Skin of body (tissue), 2 donors: Measurements from ENCODE around the gene MCF2L. TPM values are rescaled to one million over a fixed set of nuclear protein-coding genes. Genes with fewer than 3 reads are reported as not detected.

ENCODE experiments used
- DNase-seq: peaks from one replicate; lab custom pipeline; 2025; lab: John Stamatoyannopoulos, UW
- total RNA-seq: library from RNA; depleted of rRNA; stranded (reverse); fragments of >200 nt; gene quantifications from one replicate; pipeline ENCODE4 v1.2.3, GENCODE V29; 2014

MCF2L gene
- total RNA-seq, 1 donor from 2014 or later: 23.9 TPM

DNA sequence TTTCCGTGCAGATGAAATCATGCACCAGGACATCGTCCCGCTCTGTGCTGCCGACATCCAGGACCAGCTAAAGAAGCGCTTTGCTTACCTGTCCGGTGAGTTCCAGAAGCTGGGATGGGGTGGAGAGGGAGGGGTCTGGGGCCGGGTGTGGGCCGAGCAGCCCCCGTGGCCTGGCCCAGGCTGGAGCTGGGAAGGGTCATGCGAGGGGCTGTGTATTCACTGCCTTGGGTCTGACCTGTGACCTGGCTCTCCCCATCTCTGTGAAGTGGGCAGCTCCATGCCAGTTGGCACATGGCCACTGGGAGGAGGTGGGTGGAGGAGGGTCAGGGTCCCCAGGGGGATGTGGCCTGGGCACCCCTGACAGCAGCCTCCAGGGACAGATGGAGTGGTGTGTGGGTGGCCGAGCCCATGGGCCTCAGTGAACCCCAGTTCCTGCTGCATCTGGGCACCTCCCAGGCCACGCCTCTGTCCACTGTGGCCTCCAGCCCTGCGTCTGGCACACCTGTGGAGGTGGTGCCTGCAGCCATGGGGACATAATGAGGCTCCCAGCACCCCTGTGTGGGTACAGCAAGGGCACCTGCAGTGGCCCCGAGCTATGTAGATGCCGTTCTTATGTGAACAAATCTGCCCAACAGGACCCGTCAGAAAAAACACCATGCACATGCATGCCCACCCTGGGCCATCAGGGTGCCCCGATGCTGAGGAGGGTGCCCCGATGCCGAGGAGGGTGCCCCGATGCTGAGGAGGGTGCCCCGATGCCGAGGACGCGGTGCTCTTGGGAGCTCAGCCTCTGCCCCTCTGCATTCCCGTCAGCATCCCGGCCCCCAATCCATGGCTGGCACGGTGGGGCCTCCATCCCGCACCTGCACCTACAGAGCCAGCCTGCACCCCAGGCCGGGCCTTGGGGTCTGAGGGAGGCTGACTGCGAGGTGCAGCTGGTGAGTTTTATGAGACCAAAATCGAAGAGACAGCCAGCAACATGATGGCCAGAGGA is 46.0 kb downstream of the MCF2L start:
- no peak for DNase-seq

DNA sequence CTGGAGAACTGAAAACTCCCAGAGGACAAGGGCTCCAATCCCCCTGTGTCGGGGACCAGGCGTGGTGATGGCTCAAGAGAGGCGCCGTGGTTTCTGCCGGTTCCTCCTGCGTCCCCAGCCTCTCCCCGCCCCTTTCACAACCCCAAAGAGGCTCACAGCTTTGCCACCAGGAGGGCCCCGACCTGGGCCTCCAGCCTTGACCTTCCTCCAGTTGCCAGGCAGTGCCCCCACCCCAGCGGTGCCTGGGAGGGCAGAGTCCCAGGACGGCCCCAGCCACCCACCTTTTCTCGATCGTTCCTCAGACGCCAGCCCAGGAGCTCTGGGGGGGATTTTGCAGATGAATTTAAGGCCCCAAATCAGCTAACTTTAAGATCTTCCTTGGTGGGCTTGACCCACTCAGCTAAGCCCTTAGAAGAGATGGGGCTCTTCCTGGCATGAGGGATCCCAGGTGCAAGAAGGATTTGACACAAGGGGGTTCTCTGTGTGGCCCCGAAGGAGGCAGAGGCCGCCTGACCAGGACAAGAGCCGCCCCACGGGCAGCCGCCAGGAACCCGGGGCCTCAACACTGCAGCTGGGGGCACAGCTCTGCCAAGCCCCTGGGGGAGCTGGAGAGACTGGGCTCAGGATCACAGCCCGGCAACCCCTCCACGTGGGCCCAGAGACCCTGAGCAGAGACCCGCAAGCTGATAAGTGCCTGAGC is 47.0 kb downstream of the MCF2L start:
- DNase-seq: no peak

DNA sequence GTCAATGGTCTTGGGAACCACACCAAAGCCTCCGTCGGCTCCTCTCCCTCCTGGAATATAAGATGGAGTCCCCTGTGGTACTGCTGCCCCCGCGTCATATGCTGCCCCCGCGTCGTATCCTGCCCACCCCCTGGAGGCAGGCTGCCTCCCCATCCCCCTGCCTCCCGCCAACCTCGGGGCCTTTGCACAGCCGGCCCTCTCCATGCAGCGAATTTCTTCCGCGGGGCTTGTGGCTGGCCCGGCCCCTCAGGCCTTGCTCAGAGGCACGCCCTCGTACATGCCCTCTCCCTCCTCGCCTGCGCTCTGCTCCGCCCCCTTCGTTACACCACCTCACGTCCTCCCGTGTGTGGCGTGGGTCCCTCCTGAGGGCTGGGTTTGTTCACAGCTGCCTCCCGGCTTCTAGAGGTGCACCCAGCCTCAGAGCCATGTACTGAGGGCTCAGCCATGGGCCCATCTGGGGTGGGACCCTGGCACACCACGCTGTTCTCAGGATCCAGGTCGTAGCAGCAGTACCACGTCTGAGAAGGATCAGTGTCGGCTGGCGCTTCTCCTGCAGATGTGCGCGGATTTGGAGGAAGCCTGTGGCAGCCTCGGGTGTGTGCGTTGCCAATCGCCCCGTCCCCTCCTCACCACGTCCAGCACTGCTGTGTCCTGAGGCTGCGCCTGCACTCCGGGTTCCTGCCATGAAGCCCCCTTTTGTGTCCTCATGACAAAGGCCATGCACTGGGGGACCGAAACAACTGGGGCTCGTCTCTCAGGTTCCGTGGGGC is 47.7 kb downstream of the MCF2L start:
- no peak for DNase-seq

DNA sequence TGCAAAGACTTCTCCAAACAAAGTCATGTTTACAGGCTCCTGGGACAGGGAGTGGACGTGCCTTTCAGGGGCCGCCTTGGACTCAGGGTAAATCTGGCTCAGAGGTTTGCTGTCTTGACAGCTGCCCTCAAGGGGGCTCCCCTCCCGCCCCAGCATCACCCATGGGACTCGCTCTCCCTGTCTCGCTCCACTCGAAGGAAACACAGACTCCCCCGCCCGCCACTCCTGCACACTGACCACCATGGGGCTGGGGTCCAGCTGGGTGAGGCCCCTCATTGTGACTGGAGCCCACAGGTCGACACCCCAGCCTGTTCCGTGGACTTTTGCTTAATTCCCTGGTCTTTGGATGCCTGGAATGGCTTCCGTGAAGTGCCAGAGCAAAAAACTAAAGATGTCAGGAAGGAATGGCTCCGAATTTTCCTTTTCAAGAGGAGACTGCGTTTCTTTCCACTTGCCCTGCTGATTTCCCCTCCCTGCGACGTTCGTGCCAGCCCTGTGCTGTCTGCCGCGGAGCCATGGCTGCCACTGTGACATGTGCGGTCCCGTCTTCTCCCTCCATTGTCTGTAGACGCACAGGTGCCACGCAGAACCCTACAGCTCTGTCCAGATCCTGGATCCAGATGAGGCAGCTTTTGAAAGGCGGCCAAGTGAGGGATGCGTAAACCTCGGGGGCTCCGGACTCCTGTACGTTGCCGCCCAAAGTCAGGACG is 48.6 kb downstream of the MCF2L start:
- no peak for DNase-seq

DNA sequence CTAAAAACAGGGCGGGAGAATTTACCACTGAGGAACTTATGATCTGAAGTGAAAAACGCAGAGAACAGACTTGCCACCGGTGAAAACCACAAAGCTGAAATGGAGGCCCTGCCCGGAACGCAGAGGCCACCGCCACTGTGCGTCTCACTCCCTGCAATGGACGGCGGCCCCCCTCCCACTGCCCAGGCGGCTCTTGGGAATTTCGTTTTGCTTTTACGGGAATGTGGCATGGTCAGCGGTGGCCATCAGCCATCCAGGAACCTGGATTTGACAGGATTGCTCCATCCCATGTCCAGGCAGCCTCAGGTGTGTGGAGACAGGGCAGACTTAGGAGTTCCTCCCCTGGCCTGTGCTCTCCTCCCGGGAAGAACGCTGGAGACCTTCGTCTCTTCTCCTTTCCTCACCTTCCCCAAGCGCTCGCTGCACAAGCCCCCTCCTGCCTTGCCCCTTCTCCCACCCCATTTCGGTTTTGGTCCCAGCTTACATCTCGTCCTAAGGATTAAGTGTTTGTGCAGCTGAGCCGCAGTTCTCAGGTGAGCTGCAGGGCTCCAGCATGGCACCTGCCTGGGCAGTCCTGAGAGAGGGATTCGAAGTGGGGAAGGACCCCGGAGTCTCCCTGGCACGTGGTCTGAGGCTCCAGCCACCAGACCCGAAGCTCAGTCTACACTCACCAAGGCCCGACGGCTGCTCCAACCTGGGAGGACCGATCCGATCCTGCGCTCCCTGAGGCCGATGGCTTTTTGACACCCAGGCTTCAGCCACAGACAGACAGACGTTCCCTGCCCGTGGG is 49.9 kb downstream of the MCF2L start:
- DNase-seq: no peak

DNA sequence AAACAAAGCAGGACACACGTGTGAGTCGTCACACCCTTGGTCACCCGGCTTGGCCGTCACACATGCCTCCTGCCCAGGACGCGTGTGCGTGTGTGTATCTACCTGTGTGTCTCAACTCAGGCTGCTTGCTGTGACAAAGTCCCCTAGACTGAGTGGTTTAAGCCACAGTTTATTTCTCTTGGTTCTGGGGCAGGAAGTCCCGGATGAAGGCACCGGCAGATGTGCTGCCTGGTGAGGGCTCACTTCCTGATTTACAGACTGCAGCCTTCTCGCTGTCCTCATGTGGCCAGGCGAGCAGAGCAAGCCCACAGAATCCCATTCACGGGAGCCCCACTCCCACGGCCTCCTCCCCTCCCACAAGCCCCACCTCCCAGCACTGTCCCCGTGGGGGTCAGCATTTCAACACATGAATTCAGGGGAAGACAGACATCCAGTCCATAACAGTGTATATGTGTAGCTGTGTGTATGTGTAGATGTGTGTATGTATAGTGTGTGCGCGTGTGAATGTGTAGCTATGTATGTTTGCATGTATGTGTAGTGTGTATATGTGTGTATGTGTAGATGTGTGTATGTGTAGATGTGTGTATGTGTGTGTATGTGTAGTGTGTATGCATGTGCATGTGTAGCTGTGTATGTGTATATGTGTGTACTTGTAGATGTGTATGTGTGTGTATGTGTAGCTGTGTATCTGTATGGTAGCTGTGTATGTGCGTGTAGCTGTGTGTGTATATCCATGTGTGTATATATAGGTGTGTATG is 51.5 kb downstream of the MCF2L start:
- no peak for DNase-seq

DNA sequence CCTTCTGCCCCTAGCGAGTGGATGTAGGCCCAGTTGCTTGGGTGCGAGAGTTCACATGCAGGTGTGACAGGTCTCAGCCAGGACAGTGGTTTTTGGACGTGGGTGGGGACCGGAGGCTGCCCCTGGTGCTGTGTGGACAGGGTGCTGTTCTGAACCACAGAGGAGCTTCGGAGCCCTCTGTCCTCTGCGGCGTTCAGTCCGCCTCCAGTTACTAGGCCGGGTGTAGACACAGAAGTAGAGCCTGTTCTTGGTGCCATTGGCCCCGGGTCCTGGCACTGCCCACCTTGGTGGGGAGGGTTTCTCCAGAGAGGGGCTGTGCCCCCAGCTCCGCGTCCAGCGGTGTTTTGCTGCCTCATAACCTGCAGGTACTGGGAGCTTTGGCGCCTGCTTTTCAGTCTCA is 52.4 kb downstream of the MCF2L start:
- DNase-seq: no peak

DNA sequence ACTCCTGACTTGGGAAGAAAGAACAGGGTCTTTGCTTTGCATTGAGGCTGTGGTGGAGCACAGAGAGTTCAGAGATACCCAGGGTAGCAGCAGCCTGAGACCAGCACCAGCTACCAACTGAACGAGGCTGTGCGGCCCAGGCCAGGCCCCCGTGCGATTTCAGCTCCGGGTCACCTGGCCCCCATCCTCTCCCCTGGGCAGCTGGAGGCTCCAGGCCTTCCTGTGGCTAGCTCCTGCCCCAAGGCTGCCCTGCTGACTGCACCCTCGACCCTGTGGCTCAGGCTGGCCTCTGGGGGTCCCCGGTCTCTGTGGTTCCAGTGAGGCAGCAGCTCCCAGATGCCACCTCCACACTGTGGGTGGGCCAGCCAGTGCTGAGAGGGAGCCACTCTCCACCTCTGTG is 52.8 kb downstream of the MCF2L start:
- DNase-seq: no peak

DNA sequence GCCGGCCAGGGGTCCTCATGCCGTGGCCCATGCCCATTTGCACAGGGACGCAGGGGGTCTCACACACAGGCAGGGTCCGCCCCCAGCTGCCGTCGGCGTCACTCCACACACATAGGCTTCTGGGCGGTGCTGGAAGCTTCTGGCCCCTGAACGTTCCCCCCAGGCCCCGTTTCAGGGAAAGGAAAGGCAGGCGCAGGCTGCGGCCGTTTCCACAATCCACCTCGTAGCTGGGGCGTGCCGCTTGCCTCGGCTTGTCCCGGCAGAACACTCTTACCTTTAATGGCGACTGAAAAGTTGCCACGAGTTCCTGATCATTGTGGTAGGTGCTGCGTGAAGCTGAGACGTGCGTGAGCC is 53.4 kb downstream of the MCF2L start:
- DNase-seq: no peak

DNA sequence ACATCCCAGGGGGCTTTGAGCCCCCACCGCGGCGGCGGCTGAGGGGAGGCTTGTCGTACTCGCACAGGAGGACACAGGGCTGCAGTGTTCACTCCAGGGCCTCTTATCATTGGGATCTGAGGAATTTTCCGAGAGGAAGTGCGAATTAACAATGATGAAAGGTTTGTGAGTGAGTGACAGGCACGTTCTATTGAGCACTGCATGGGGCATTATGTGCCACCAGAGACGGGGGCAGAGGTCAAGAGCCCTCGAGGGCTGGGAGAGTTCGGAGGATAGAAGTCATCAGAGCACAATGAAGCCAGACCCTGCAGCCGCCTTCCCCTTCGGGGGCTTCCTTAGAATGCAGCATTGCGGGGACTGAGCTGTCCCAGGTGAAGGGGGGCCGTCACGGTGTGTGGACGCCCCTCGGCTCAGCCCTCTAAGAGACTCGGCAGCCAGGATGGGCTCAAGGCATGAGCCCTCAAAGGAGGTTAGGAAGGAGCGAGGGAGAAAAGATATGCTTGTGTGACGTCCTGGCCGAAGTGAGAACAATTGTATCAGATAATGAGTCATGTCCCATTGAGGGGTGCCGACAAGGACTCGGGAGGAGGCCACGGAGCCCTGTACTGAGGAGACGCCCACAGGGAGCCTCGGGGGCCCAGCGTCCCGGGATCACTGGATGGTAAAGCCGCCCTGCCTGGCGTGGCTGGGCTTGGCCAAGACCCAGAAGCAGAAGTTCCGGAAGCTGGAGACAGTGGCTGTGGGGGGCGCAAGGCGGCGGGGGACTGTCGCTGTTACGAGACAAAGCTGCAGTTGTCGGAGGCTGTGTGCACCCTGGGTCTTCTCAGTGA is 53.9 kb downstream of the MCF2L start:
- no peak for DNase-seq

DNA sequence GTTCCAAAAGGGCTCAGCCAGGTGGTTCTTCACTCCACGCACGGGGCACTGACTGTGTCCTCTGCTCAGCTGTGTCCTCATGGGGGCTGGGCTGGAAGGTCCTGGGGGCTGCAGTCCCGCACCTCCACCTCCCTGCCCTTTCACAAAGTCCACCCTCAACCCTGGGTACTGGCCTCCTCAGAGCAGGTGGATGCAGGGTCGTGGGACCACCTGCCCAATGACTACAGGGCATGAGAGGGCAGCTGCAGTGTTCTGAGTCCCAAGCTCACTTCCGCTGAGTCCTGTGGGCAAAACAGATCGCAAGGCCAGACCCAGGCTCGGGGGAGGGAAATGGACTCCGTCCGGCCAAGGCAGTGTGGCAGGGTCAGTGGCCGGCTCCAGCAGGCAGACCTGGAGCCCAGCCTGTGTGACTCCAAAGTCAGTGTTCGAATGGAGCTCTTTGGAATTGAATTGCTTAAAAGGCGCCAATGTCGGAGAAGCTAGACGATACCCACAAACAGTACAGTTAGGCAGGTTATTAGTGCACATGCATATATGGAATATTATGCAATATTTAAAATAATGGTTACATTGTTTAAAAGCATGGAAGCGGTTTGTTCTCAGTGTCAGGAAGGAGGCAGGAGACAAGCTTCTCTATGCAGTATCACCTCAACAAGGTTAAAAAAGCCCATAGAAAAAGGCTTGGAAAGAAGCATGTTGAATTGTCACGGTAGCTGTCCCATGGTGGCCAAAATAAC is 54.8 kb downstream of the MCF2L start:
- DNase-seq: no peak

DNA sequence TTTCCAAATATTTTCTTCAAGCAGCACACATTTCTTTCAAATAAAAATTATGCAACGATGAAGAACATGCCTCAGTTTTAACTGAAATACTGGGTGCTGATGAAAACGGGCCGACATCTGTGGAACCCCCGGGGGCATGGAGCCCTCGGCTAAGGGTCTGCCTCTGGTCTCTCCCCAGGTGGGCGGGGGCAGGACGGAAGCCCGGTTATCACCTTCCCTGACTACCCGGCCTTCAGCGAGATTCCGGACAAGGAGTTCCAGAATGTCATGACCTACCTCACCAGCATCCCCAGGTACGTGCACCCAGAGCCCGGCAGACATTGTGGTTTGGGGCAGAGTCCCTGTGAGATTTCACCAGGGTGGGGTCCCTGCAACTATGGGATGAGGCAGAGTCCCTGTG is 55.5 kb downstream of the MCF2L start:
- DNase-seq: no peak

DNA sequence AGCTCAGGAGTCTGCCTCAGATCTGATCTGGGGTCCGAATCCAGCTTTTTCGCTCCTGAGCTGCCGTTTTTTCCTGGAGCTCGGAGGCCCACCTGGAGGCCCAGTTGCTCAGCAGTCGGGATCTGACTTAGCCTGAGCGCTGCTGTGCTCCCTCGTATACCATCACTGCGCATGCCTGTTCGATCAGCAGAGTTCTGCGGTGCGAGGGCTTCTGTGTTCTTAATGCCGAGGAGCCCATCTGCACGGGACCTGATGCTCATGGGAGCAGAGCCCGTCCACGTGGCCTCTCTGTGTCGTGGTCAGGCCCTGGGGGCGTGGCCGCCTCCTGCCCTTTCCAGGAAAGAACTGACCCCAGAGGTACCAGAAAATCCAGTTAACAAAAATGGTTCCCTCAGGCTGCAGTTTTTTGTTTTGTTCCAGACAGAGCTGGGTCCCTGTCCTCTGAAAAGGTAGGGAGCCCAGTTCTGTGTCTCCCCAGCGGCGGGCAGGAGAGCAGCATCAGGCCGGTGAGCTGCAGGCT is 57.4 kb downstream of the MCF2L start:
- DNase-seq: no peak

DNA sequence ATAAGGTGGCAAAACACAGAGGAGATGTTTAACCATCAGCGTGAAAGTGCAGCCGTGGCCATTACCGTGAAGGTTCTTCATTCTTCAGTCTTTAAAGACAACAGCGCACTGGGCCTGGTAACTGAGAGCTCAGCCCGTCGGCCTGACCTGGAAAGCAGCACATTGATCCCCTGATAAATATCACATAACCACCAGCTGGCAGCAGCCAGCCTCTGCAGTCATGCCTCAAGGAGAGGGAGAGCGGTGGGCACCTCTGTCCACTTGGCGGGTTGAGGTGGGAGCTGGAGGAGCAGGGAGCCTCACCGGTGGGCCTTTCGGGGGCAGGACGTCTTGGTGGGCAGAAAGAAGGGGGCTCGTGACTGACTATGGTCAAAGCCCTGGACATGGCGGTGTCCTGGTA is 58.1 kb downstream of the MCF2L start:
- no peak for DNase-seq

DNA sequence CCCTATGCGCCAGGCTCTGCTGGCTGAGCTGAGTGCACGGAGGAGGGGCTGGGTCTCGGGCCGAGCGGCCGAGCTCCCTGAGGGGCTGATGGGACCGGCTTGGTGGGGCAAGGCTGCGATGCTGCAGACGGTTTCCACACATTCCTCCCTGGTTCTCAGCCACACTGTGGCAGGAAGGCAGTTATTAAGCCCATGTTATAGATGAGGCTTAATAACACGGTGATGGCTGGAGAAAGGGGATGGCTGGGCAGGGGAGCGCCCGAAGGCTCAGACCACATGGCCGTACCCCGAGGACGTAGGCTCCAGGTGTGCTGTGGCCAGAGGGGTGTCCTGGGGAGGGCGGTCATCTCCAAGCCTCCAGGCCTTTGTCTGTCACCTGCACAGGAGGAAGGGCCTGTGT is 58.6 kb downstream of the MCF2L start:
- DNase-seq: no peak

DNA sequence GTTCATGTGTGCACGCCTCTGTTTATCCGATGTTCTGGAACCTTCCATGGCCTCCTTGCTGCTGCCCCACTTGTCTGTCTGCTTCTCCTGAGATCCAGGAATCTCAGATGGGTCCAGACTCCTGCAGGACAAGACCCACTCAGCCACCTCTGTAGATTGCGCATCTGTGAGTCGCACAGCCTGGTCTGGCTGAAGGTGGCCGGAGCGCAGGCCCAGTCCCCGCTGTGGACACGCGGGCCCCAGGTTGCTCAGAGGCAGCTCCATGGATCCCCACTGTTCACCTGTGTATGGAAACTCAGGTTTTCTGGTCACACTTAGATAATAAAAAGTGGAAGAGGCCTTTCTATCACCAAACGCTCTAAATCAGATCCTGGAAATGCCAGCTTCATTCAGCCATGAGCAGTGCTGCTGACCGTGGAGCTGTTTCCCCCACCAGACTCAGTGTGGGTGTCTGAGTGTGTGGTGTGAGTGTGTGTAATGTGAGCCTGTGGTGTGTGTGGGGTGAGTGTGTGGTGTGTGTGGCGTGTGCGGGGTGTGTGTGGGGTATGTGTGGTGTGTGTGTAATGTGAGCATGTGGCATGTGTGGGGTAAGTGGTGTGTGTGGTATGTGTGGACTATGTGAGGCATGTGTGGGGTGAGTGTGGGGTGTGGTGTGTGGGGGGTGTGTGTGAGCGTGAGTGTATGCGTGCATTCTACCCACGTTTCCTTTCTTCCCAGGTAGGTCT is 59.5 kb downstream of the MCF2L start:
- no peak for DNase-seq

DNA sequence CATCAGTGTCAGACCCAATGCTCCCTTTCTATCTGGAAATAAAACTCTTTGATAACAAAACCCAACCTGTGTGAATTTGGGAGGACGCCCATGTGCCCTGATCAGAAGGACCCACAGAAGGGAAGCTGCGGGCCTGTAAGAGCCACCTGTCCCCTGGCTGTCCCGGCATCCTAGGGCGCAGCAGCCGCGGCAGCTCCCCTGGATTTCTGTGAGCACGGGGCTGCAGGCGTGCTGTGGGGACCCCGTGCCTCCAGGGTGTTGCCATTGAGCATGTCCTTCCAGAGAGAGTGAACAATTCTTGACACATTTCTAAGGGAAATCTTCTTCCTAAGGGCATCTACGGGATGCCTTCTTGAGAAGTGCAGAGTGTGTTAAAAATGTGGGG is 60.0 kb downstream of the MCF2L start:
- DNase-seq: no peak
